ENCODE measurements around the gene SMPX. TPM values are rescaled to one million over a fixed set of nuclear protein-coding genes. Genes with fewer than 3 reads are reported as not detected.

The SMPX gene
- total RNA-seq, 2 donors from 2014 or later = not detected

DNA sequence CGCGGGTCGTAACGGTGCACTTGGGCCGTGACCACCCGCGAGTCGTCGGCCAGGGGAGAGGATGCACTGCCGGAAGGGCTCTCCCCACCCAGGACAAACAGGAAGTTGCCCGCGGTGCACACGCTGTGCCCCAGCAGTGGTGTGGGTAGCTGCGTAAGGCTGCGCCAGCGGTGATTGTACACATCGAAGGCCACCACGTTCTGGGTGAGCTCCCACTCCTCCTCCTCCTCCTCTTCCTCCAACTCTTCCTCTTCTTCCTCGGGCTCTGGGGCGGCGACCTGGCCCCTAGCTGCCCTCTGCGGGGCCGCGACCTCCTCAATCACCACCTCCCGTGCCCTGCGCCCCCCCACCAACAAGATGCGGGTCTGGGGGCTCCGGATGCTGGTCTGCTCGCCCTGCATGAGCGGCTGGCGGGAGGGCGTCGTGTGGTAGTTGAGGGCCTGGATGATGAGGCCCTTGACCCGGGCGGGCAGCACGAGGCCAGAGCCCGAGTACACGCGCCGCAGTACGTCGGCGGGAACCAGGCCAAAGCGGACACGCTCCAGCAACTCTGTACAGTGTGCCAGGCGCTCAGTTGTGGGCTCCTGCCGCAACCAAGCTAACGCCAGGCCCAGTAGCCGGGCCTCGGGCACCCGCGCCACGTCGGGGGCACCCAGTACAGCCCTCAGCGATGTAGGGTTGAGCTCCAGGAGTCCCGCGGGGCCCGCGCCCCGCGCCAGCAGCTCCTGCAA, 101.2 kb downstream of the SMPX start:
- Mint-ChIP-seq H3K27me3 (peaks cover 1% of the 10 kb centered on the region), H3K36me3 (ENCODE audit: low read depth) (no peaks in the 10 kb centered on the region), H3K27ac (no peak overlapping the region), H3K4me1 (peaks cover 2% of the 10 kb centered on the region), H3K4me3 (no peak overlapping the region)
- DNase-seq (no peak), ATAC-seq (no peak)
- H3K9me3 ChIP-seq (ENCODE audit: control insufficient read depth, low read length, poor library complexity, severe bottlenecking) = no peaks in the 10 kb centered on the region

Other genes with a start within 250 kb of the SMPX start
- under 1 TPM; 0.50 to 0.73 TPM for gene KLHL34, start 99.8 kb downstream of the SMPX start, total RNA-seq
- gene MBTPS2, start 81.5 kb upstream of the SMPX start, total RNA-seq = 1 to 10 TPM; 4.1 to 4.3 TPM
- 1 to 10 TPM in 1 of 2 donors, under 1 TPM in 1; 0.68 to 1.0 TPM for gene YY2, start 97.9 kb upstream of the SMPX start, total RNA-seq
- 10 to 100 TPM; 15.6 to 19.6 TPM for gene SMS, start 182.6 kb upstream of the SMPX start, total RNA-seq

Data from T-helper 17 cell (primary cell).